Loucy (cell line): ENCODE measurements around the gene CANT1.

Experiments used
- CTCF ChIP-seq: fragments of 200-600 bp; sonication (generic); conservative IDR thresholded peaks from 2 replicates; pipeline ENCODE4 v1.5.1; 2014; ENCODE audit warnings: mild to moderate bottlenecking, antibody characterized with exemption, low read length
- EZH2phosphoT487 ChIP-seq: fragments of 200-600 bp; IDR thresholded peaks from 2 replicates; pipeline ENCODE4 v1.6.1; 2018; ENCODE audit warnings: antibody characterized with exemption, mild to moderate bottlenecking, moderate library complexity, borderline replicate concordance

- TF ChIP-seq CTCF, result no peak
- TF ChIP-seq EZH2phosphoT487, result no peak
These were observed 37.8 kb upstream of the CANT1 start for GRCh38 chr17:79047291-79047920.
